ENCODE data around the gene CDCA3. TPM values are rescaled to one million over a fixed set of nuclear protein-coding genes. Genes with fewer than 3 reads are reported as not detected.

Gene CDCA3
- total RNA-seq, 4 donors from 2014 or later, result 1.1 to 5.9 (median 1.4) TPM

DNA sequence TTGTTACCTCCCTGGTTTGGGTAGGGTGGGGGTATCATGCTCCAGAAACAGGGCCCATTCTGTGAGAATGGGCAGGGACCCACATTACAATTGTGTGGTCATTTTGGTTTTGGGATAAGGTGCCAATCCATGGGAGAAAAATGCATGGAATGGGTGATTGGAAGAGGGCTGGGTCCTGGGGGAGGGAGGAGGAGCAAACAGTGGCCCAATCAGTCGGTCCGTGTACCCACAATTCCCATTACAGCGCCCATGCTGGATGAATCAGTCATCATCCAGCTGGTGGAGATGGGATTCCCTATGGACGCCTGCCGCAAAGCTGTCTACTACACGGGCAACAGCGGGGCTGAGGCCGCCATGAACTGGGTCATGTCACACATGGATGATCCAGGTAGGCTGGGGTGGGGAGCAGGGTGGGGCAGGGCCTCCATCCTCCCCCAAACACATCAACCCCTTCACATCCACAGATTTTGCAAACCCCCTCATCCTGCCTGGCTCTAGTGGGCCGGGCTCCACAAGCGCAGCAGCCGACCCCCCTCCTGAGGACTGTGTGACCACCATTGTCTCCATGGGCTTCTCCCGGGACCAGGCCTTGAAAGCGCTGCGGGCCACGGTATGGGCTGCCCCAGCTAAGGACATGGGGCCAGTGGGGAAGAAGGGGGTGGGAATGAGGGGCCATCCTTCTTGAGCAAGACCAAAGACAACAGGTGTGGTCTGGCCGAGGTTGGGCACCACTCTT, 12.7 kb upstream of the CDCA3 start:
- Histone ChIP-seq H3K9me3 (no peaks in the 10 kb centered on the region), H3K4me1 (peaks cover 0 to 17% (median 10%) of the 10 kb centered on the region in 3 donors), H3K4me3 (no peak overlapping the region), H3K27me3 (no peaks in the 10 kb centered on the region), H3K36me3 (peaks cover 0 to 77% of the 10 kb centered on the region in 2 donors), H3K27ac (no peak overlapping the region)
- ATAC-seq, result no peak
- WGBS, 2 donors (ENCODE audit: low coverage in 1 of 2), result 70% methylated on average over 3 of the region's 16 CpGs; no CpG with 5 or more reads in 1 of the 2 donors
- TF ChIP-seq, protein P1, sequence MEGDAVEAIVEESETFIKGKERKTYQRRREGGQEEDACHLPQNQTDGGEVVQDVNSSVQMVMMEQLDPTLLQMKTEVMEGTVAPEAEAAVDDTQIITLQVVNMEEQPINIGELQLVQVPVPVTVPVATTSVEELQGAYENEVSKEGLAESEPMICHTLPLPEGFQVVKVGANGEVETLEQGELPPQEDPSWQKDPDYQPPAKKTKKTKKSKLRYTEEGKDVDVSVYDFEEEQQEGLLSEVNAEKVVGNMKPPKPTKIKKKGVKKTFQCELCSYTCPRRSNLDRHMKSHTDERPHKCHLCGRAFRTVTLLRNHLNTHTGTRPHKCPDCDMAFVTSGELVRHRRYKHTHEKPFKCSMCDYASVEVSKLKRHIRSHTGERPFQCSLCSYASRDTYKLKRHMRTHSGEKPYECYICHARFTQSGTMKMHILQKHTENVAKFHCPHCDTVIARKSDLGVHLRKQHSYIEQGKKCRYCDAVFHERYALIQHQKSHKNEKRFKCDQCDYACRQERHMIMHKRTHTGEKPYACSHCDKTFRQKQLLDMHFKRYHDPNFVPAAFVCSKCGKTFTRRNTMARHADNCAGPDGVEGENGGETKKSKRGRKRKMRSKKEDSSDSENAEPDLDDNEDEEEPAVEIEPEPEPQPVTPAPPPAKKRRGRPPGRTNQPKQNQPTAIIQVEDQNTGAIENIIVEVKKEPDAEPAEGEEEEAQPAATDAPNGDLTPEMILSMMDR (IDR thresholded peaks at IDR 0.05), result no peak
- no peak for TF ChIP-seq POLR2AphosphoS5 (IDR thresholded peaks at IDR 0.05)
- no peak for TF ChIP-seq POLR2A (IDR thresholded peaks at IDR 0.05)
- no peak for TF ChIP-seq EP300 (IDR thresholded peaks at IDR 0.05)

DNA sequence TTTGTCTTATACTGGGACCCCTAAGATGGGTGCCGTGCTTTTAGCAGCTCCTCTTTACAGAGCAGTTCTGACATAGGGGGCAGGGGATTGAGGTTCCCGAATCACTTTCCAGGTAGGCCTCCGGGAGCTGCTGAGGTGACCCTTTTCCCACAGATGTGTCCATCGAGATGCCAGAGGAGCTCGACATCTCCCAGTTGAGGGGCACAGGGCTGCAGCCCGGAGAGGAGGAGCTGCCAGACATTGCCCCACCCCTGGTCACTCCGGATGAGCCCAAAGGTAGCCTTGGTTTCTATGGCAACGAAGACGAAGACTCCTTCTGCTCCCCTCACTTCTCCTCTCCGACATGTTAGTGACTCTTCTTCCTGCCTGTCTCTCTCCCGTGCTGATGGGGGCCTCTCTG, 11.9 kb upstream of the CDCA3 start:
- WGBS, 2 donors (ENCODE audit: low coverage in 1 of 2), result 80 to 86% methylated on average over 6 to 8 of the region's 11 CpGs
- peaks cover 0 to 84% of the 10 kb centered on the region in 2 donors for H3K36me3 ChIP-seq
- ATAC-seq, result no peak

DNA sequence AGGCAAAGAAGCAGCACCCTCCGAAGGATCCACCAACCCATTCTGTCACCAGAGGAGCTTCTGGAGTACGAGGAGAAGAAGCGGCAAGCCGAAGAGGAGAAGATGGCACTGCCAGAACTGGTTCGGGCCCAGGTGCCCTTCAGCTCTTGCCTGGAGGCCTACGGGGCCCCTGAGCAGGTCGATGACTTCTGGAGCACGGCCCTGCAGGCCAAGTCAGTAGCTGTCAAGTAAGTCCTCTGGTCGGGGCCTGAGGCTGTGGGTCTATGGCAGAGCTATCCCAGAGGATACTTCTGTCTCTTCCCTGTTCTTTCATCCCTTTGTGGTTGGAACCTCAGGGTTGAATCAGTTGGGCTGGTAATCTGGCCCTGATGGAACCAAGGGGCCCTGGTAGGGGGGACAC, 10.3 kb upstream of the CDCA3 start:
- TF ChIP-seq POLR2AphosphoS5 (IDR thresholded peaks at IDR 0.05) (no peak), POLR2A (IDR thresholded peaks at IDR 0.05) (no peak), EP300 (IDR thresholded peaks at IDR 0.05) (no peak)
- TF ChIP-seq, protein P1 (IDR thresholded peaks at IDR 0.05), result no peak
- H3K27ac ChIP-seq, result no peak overlapping the region
- peaks cover 0 to 100% of the 10 kb centered on the region in 2 donors for H3K36me3 ChIP-seq
- no peak for ATAC-seq
- H3K9me3 ChIP-seq, result no peaks in the 10 kb centered on the region
- WGBS, 2 donors (ENCODE audit: low coverage in 1 of 2), result 88 to 90% methylated on average over 9 of the region's 9 CpGs
- no peaks in the 10 kb centered on the region for H3K27me3 ChIP-seq
- H3K4me1 ChIP-seq, result peaks cover 0 to 2% (median 0%) of the 10 kb centered on the region in 3 donors
- H3K4me3 ChIP-seq, result no peak overlapping the region

More for the DNA sequence above, 11.9 kb upstream of the CDCA3 start:
- no peak overlapping the region for H3K4me3 ChIP-seq
- H3K4me1 ChIP-seq, result peaks cover 0 to 10% (median 4%) of the 10 kb centered on the region in 3 donors
- TF ChIP-seq EP300 (IDR thresholded peaks at IDR 0.05) (no peak), POLR2AphosphoS5 (IDR thresholded peaks at IDR 0.05) (no peak)
- TF ChIP-seq, protein P1 (IDR thresholded peaks at IDR 0.05), result no peak
- H3K9me3 ChIP-seq, result no peaks in the 10 kb centered on the region
- no peaks in the 10 kb centered on the region for H3K27me3 ChIP-seq
- H3K27ac ChIP-seq, result no peak overlapping the region

DNA sequence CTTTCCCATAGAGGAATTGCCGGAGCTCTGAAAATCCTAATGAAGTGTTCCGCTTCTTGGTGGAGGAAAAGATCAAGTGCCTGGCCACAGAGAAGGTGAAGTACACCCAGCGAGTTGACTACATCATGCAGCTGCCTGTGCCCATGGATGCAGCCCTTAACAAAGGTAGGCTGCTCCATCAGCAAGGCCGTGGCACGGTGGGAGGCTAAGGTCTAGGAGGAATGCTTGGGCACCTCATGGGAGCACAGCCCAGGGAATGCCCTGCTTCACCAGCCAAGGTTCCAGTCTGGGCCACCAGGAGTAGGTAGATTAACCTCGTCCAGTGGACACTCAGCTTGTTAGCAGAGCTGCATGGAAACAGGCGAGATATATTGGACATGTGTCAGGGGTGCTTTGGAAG, 9.9 kb upstream of the CDCA3 start:
- Histone ChIP-seq H3K36me3 (peaks cover 0 to 100% of the 10 kb centered on the region in 2 donors), H3K27me3 (no peaks in the 10 kb centered on the region), H3K9me3 (no peaks in the 10 kb centered on the region), H3K4me1 (no peaks in the 10 kb centered on the region), H3K27ac (no peak overlapping the region), H3K4me3 (no peak overlapping the region)
- TF ChIP-seq EP300 (IDR thresholded peaks at IDR 0.05) (no peak), POLR2A (IDR thresholded peaks at IDR 0.05) (no peak), POLR2AphosphoS5 (IDR thresholded peaks at IDR 0.05) (no peak)
- TF ChIP-seq, protein P1 (IDR thresholded peaks at IDR 0.05), result no peak
- 100% methylated on average over 2 of the region's 7 CpGs; no CpG with 5 or more reads in 1 of the 2 donors for WGBS, 2 donors (ENCODE audit: low coverage in 1 of 2)
- ATAC-seq, result no peak

DNA sequence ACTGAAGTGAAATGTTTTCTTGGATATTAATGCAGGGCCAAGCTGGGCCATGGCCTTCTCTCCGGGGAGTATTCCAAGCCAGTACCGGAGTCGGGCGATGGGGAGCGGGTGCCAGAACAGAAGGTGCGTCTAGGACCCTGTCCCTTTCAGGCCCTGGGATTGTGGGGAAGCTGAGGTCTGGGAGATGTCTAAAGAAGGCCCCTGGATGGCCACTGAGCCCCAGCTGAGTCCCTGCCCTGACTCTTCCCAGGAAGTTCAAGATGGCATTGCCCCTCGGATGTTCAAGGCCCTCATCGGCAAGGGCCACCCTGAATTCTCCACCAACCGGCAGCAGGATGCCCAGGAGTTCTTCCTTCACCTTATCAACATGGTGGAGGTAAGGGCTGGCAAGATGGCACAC, 9.0 kb upstream of the CDCA3 start:
- H3K27me3 ChIP-seq, result no peaks in the 10 kb centered on the region
- TF ChIP-seq POLR2A (IDR thresholded peaks at IDR 0.05) (no peak), POLR2AphosphoS5 (IDR thresholded peaks at IDR 0.05) (no peak), EP300 (IDR thresholded peaks at IDR 0.05) (no peak)
- TF ChIP-seq, protein P1 (IDR thresholded peaks at IDR 0.05), result no peak
- H3K4me3 ChIP-seq, result no peak overlapping the region
- H3K36me3 ChIP-seq, result peaks cover 0 to 100% of the 10 kb centered on the region in 2 donors
- H3K4me1 ChIP-seq, result peaks cover 0 to under 1% (median 0%) of the 10 kb centered on the region in 3 donors
- H3K27ac ChIP-seq, result no peak overlapping the region
- no peak for ATAC-seq
- no peaks in the 10 kb centered on the region for H3K9me3 ChIP-seq
- 88% methylated on average over 6 of the region's 9 CpGs; no CpG with 5 or more reads in 1 of the 2 donors for WGBS, 2 donors (ENCODE audit: low coverage in 1 of 2)

Measured in gastroesophageal sphincter (tissue), 4 donors.